Chondrocyte (in vitro differentiated cells): ENCODE measurements around the gene MTG2. TPM values are rescaled to one million over a fixed set of nuclear protein-coding genes. Genes with fewer than 3 reads are reported as not detected.

Experiments used
- DNase-seq: peaks from one replicate; pipeline ENCODE4 v3.0.0; 2021; ENCODE audit warnings: mixed read lengths, low spot score
- H3K27ac Mint-ChIP-seq: one replicate; pipeline ENCODE4 v1.8.0; 2021; ENCODE audit warnings: mild to moderate bottlenecking, moderate library complexity, mixed read lengths; ENCODE audit not compliant: unreplicated experiment
- H3K27me3 Mint-ChIP-seq: 2 replicates; pipeline ENCODE4 v1.8.0; 2021; ENCODE audit warnings: low read depth, mixed read lengths
- H3K36me3 Mint-ChIP-seq: 2 replicates; pipeline ENCODE4 v1.8.0; 2021; ENCODE audit warnings: low read depth, mixed read lengths
- H3K4me1 Mint-ChIP-seq: 2 replicates; pipeline ENCODE4 v1.8.0; 2021; ENCODE audit warnings: low read depth, mild to moderate bottlenecking, mixed read lengths
- H3K4me3 Mint-ChIP-seq: one replicate; pipeline ENCODE4 v1.8.0; 2021; ENCODE audit warnings: mild to moderate bottlenecking, moderate library complexity, mixed read lengths; ENCODE audit not compliant: unreplicated experiment
- H3K9me3 Mint-ChIP-seq: 2 replicates; pipeline ENCODE4 v1.8.0; 2021; ENCODE audit warnings: low read depth, mixed read lengths
- CTCF ChIP-seq: fragments of 200-600 bp; sonication (generic); IDR thresholded peaks from 2 replicates; pipeline ENCODE4 v1.5.0; 2021; ENCODE audit warnings: antibody characterized with exemption, mild to moderate bottlenecking, moderate library complexity
- total RNA-seq: library from RNA; stranded (reverse); gene quantifications from 3 replicates; pipeline ENCODE4 v1.2.1, GENCODE V29; 2021

Gene MTG2
- total RNA-seq, 1 donor from 2014 or later: 22.3 TPM

- Mint-ChIP-seq H3K27me3 (no peaks in the 10 kb centered on the region), H3K27ac (no peak overlapping the region), H3K36me3 (peaks cover 14% of the 10 kb centered on the region), H3K4me1 (peaks cover 9% of the 10 kb centered on the region), H3K4me3 (no peak overlapping the region), H3K9me3 (no peaks in the 10 kb centered on the region)
- no peak for DNase-seq
- no peak for TF ChIP-seq CTCF
Observed at GRCh38 chr20:62163986-62164762, 18.7 kb upstream of the MTG2 start.

- peaks cover 14% of the 10 kb centered on the region for H3K36me3 Mint-ChIP-seq
- TF ChIP-seq CTCF: no peak
Observed at GRCh38 chr20:62164879-62165761, 17.7 kb upstream of the MTG2 start.

DNA sequence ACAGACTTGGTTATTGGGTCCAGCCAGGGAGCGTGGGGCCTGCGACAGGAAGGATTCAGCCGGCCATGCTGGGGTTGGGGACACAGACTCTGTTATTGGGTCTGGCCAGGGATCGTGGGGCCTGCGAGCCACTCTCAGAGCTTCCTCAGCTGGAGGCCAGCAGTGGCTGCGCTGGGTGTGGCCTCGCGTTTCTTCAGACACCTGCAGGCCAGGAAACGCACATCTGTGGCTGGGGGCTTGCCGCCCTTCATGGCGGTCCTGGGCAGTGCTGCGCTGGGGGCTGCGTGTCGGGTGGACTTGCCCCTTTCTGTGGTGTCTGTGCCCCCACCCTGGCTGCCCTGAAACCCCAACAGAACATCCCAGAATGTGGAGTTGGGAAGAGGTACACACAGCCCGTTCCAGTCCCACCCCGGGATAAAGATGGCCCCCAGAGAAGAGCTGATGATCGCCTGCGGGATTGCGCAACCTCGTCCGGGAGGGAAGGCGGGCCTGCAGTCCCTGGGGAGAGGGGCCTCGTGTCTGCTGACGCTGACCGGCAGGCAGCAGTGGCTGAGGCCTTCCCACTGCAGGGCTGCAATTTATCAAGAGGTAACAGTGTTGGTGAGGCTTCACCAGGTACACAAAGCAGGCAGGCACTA lies 16.9 kb upstream of the MTG2 start:
- Mint-ChIP-seq H3K4me3 (no peak overlapping the region), H3K36me3 (peaks cover 12% of the 10 kb centered on the region), H3K27ac (no peak overlapping the region), H3K27me3 (no peaks in the 10 kb centered on the region), H3K4me1 (no peaks in the 10 kb centered on the region), H3K9me3 (no peaks in the 10 kb centered on the region)
- DNase-seq: no peak
- no peak for TF ChIP-seq CTCF

More at GRCh38 chr20:62164879-62165761, 17.7 kb upstream of the MTG2 start:
- H3K4me3 Mint-ChIP-seq: no peak overlapping the region
- peaks cover 2% of the 10 kb centered on the region for H3K4me1 Mint-ChIP-seq
- DNase-seq: no peak
- no peak overlapping the region for H3K27ac Mint-ChIP-seq
- H3K9me3 Mint-ChIP-seq: no peaks in the 10 kb centered on the region
- H3K27me3 Mint-ChIP-seq: no peaks in the 10 kb centered on the region

DNA sequence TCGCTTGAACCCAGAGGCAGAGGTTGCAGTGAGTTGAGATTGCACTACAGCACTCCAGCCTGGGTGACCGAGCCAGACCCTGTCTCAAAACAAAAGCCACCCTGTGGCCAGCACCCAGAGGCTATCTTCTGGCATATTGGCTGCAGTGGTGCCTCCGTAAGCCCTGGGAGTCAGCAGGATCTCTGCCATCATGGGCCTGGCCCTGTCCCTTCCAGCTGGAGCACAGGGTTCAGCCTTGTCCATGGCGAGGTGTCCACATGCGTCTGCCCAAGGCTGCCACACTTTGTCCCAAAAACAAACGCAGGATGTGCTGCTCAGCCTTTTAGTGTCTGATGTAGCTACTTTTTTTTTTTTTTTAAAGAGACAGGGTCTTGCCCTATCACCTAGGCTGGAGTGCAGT lies 15.4 kb upstream of the MTG2 start:
- no peak for TF ChIP-seq CTCF
- no peak overlapping the region for H3K27ac Mint-ChIP-seq
- no peaks in the 10 kb centered on the region for H3K4me1 Mint-ChIP-seq
- no peaks in the 10 kb centered on the region for H3K27me3 Mint-ChIP-seq
- no peak overlapping the region for H3K4me3 Mint-ChIP-seq
- H3K36me3 Mint-ChIP-seq: peaks cover 14% of the 10 kb centered on the region
- no peak for DNase-seq
- no peaks in the 10 kb centered on the region for H3K9me3 Mint-ChIP-seq

DNA sequence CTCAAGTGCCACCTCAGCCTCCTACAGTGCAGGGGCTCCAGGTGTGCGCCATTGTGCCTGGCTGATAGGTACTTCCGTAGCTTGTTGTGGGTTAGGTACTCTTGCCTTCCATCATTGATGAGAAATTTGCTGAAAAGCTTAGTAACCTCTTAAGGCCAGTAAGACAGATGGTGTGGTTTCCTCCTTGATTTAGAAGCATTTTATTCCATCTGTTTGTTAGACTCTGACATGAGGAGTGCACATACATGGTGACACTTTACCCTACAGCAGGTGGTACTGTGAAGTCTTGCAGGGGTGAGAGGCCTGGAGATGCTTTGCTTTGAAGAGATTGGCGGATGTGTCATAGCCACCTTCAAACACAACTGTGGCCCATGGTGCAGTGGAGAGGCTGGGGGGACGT lies 14.8 kb upstream of the MTG2 start:
- Mint-ChIP-seq H3K27me3 (no peaks in the 10 kb centered on the region), H3K36me3 (peaks cover 13% of the 10 kb centered on the region), H3K4me1 (no peaks in the 10 kb centered on the region), H3K27ac (no peak overlapping the region), H3K4me3 (no peak overlapping the region), H3K9me3 (no peaks in the 10 kb centered on the region)
- no peak for DNase-seq
- no peak for TF ChIP-seq CTCF
